ENCODE data around the gene BICDL1. TPM values are rescaled to one million over a fixed set of nuclear protein-coding genes. Genes with fewer than 3 reads are reported as not detected.
A peak's percentile ranks its signal among the peaks of the same experiment; 100 is the strongest.

BICDL1 gene
- total and polyA plus RNA-seq, 10 of the 15 experiments (the other 5 are each of a cell fraction or from before 2014, with no cell fraction given), result 0.72 to 12.3 (median 4.2) TPM

DNA sequence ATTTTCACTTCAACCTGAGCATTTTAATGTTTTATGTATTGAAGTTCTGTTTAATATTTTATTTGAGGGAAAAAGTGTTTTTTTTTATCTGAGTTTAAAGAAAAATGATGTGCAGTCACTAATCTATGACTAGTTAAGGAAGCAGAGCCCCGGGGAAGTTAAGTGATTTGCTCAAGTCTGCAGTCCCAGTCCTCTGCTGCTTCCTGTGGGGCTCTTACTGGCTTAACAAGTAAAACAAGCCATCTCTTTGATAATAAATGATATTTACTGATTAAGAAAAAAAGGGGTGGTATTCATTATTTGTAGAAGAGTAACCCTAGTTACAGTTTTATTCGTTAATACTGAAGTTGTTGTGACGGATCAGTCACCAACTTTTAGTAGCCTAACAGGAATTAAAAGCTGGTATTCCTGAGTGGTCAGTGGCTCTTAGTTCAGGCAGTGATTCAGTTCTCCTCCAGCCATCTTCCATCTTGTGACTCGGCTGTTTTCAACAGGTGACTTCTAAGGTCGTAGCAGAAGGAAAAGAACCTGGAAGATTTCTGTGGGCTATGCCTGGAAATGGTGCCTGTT, 21.7 kb downstream of the BICDL1 start (continued):
- TF ChIP-seq SMARCA5 (IDR thresholded peaks at IDR 0.05) (no peak), SPI1 (IDR thresholded peaks at IDR 0.05; ENCODE audit: borderline replicate concordance, insufficient read depth, low read depth, low read length) (no peak), MTA2 (IDR thresholded peaks at IDR 0.05; ENCODE audit: low read depth) (no peak), MTA3 (IDR thresholded peaks at IDR 0.05; ENCODE audit: borderline replicate concordance, low read length) (no peak)

DNA sequence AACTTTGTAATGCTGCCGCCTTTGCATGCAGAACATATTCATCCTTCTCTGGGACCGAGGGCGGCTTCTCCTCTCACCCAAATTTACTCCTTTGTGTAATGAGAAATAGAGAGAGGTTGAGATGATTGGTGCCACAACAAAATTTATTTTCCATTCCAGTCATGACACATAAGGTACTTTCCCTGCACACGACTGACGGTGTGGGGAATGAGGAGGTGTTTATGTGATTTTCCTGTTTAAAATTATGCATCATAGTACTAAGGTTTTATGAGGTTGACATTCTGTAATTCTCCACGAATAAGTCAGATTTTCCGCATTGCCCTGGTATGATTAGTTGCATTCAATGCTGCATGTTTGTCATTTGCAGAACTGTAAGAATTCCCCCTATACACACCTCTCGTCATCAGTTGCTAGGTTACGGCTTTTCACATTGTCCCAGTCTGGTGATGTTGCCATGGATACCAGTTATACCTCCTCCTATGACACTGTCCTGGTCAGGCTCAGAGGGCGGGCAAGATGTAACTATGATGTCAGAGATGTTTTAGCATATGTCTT, 23.1 kb downstream of the BICDL1 start:
- ChIA-PET POLR2A (no interaction called here), CTCF (interaction anchor here (0.7 to 1.0 kb wide), 3 partner anchors 11 to 189 kb away, joined by 3 read pairs; partner anchors contain the start of gene RPLP0), SMC1A (ENCODE audit: uncharacterized antibody, unreplicated experiment) (interaction anchor here (0.7 to 1.7 kb wide), 2 partner anchors 17 to 22 kb away, joined by 3 to 4 read pairs; no protein-coding TSS in a partner anchor), RAD21 (ENCODE audit: unreplicated experiment) (no interaction called here)
- FAIRE-seq (peak; percentile 78), DNase-seq (ENCODE audit: low read depth, low spot score) (peak; percentile 93), ATAC-seq (peak; percentile 89)
- Histone ChIP-seq H3K9me3 (replicated peaks; ENCODE audit: control insufficient read depth, insufficient read depth, low read length) (no peaks in the 10 kb centered on the region), H3K27me3 (replicated peaks in 1 of 2; ENCODE audit: control insufficient read depth in 2 of 2, insufficient read depth in 2 of 2, low read length in 1 of 2) (no peaks in the 10 kb centered on the region), H2AFZ (ENCODE audit: control insufficient read depth, low read depth, low read length) (peak overlapping the region; percentile 13; the same call in 1 of the 2 replicates), H3K4me1 (ENCODE audit: control insufficient read depth, insufficient read depth, low read length) (peaks cover 29% of the 10 kb centered on the region), H3K9ac (ENCODE audit: control insufficient read depth, insufficient read depth, low read length) (no peak overlapping the region), H4K20me1 (ENCODE audit: control insufficient read depth, insufficient read depth) (no peaks in the 10 kb centered on the region), H3K36me3 (ENCODE audit: control insufficient read depth in 2 of 2, insufficient read depth in 2 of 2, low read length in 1 of 2) (no peaks in the 10 kb centered on the region), H3K27ac (ENCODE audit: control insufficient read depth, insufficient read depth) (0 out of 2 replicates have a peak overlapping the region, but pooled peaks have one; percentile 17), H3K4me2 (ENCODE audit: control insufficient read depth, insufficient read depth) (peak overlapping the region; percentile 36), H3K4me3 (peak overlapping the region; percentile 9; the same call in 1 of the 2 replicates), H3K79me2 (ENCODE audit: control insufficient read depth, insufficient read depth, low read length) (no peaks in the 10 kb centered on the region)
- no TSS peak for BruUV-seq (replicated peaks)
- intact Hi-C loops (cut with micrococcal nuclease; ENCODE audit: unreplicated experiment) (loop anchor here (10.0 kb wide), 1 partner anchor 73 kb away; no protein-coding TSS in a partner anchor), in situ Hi-C loops (cut with MboI) (no loop called here)
- WGBS (ENCODE audit: insufficient coverage, insufficient replicate concordance, low lambda C conversion rate, missing lambda C conversion rate), result 9% methylated on average over 10 of the region's 10 CpGs
- no peak for TF ChIP-seq IRF4 (IDR thresholded peaks at IDR 0.05; ENCODE audit: low read depth, low read length)
- TF ChIP-seq HDGF (IDR thresholded peaks at IDR 0.05), result no peak
- TF ChIP-seq, protein P1, sequence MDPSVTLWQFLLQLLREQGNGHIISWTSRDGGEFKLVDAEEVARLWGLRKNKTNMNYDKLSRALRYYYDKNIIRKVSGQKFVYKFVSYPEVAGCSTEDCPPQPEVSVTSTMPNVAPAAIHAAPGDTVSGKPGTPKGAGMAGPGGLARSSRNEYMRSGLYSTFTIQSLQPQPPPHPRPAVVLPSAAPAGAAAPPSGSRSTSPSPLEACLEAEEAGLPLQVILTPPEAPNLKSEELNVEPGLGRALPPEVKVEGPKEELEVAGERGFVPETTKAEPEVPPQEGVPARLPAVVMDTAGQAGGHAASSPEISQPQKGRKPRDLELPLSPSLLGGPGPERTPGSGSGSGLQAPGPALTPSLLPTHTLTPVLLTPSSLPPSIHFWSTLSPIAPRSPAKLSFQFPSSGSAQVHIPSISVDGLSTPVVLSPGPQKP (IDR thresholded peaks at IDR 0.05; ENCODE audit: low read depth, low read length), result no peak
- TF ChIP-seq SUPT20H (IDR thresholded peaks at IDR 0.05; ENCODE audit: borderline replicate concordance, control insufficient read depth, low read depth, low read length), result no peak
- peak; percentile 95 for TF ChIP-seq CREB1 (IDR thresholded peaks at IDR 0.05; ENCODE audit: low read depth)
- no peak for TF ChIP-seq SMC3 (IDR thresholded peaks at IDR 0.05; ENCODE audit: borderline replicate concordance, low read length)
- no peak for TF ChIP-seq EGR1 (IDR thresholded peaks at IDR 0.05; ENCODE audit: borderline replicate concordance in 1 of 2, low read depth in 2 of 2, low read length in 2 of 2)
- TF ChIP-seq CHD2 (IDR thresholded peaks at IDR 0.05; ENCODE audit: borderline replicate concordance, low read depth, low read length), result no peak
- TF ChIP-seq, protein P2, sequence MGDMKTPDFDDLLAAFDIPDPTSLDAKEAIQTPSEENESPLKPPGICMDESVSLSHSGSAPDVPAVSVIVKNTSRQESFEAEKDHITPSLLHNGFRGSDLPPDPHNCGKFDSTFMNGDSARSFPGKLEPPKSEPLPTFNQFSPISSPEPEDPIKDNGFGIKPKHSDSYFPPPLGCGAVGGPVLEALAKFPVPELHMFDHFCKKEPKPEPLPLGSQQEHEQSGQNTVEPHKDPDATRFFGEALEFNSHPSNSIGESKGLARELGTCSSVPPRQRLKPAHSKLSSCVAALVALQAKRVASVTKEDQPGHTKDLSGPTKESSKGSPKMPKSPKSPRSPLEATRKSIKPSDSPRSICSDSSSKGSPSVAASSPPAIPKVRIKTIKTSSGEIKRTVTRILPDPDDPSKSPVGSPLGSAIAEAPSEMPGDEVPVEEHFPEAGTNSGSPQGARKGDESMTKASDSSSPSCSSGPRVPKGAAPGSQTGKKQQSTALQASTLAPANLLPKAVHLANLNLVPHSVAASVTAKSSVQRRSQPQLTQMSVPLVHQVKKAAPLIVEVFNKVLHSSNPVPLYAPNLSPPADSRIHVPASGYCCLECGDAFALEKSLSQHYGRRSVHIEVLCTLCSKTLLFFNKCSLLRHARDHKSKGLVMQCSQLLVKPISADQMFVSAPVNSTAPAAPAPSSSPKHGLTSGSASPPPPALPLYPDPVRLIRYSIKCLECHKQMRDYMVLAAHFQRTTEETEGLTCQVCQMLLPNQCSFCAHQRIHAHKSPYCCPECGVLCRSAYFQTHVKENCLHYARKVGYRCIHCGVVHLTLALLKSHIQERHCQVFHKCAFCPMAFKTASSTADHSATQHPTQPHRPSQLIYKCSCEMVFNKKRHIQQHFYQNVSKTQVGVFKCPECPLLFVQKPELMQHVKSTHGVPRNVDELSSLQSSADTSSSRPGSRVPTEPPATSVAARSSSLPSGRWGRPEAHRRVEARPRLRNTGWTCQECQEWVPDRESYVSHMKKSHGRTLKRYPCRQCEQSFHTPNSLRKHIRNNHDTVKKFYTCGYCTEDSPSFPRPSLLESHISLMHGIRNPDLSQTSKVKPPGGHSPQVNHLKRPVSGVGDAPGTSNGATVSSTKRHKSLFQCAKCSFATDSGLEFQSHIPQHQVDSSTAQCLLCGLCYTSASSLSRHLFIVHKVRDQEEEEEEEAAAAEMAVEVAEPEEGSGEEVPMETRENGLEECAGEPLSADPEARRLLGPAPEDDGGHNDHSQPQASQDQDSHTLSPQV (IDR thresholded peaks at IDR 0.05), result no peak
- TF ChIP-seq EP300 (IDR thresholded peaks at IDR 0.05; ENCODE audit: borderline replicate concordance in 1 of 2, control insufficient read depth in 1 of 2, low read depth in 2 of 2, low read length in 2 of 2), result peak; percentile 30 to 70; a peak in 2 of 4 replicates
- peak; percentile 47; the same call in 1 of the 2 replicates for TF ChIP-seq ZBED1 (IDR thresholded peaks at IDR 0.05; ENCODE audit: borderline replicate concordance)
- TF ChIP-seq RELA (IDR thresholded peaks at IDR 0.05; ENCODE audit: borderline replicate concordance, partially characterized antibody), result peak; percentile 84
